Prostate gland (tissue), 2 donors: ENCODE data around the gene CD207.

ENCODE experiments used
- CTCF ChIP-seq, 4 experiments: fragments of 200-600 bp in 2 of 4; fragments of 450-650 bp in 2 of 4; sonication (generic) in 2 of 4; IDR thresholded peaks; 1 replicate in 3 of 4; 2 replicates in 1 of 4; pipeline ENCODE4 v1.5.1; 2016 to 2019; ENCODE audit warnings: antibody characterized with exemption in 4 of 4, mild to moderate bottlenecking in 2 of 4, moderate library complexity in 2 of 4
- POLR2A ChIP-seq: fragments of 450-650 bp; IDR thresholded peaks from one replicate; pipeline ENCODE4 v1.6.1; 2016; ENCODE audit warnings: antibody characterized with exemption, mild to moderate bottlenecking

- TF ChIP-seq CTCF (IDR thresholded peaks at IDR 0.05) (no peak), POLR2A (no peak)
Observed at GRCh38 chr2:70828115-70828514, 7.5 kb downstream of the CD207 start.
